ENCODE measurements around the gene TCHP.
"Not testable (repeated sequence)": the region's sequence is repeated elsewhere in the genome, so short reads cannot be mapped to it uniquely, and the experiment has no call there.

The TCHP gene
- long read RNA-seq, donor 1, partial matches to known transcripts, result 7 of 10 reads
- long read RNA-seq, donor 1, other reads (novel, unspliced or antisense), result 0 of 10 reads
- long read RNA-seq, donor 2, partial matches to known transcripts, result 0 of 1 reads
- long read RNA-seq, donor 2, other reads (novel, unspliced or antisense), result 0 of 1 reads
- long read RNA-seq, donor 3, result 0 reads
- long read RNA-seq, donor 4, partial matches to known transcripts, result 0 of 2 reads
- long read RNA-seq, donor 4, other reads (novel, unspliced or antisense), result 0 of 2 reads
- long read RNA-seq, donor 5, partial matches to known transcripts, result 6 of 12 reads
- long read RNA-seq, donor 5, other reads (novel, unspliced or antisense), result 0 of 12 reads
- long read RNA-seq, donor 6, partial matches to known transcripts, result 6 of 7 reads
- long read RNA-seq, donor 6, other reads (novel, unspliced or antisense), result 0 of 7 reads
- long read RNA-seq, donor 7, partial matches to known transcripts, result 5 of 12 reads
- long read RNA-seq, donor 7, other reads (novel, unspliced or antisense), result 0 of 12 reads
- long read RNA-seq, donor 8, partial matches to known transcripts, result 0 of 1 reads
- long read RNA-seq, donor 8, other reads (novel, unspliced or antisense), result 0 of 1 reads

GRCh38 chr12:109899783-109900751 lies at the start of gene TCHP:
TSS of gene TCHP (plus strand) at chr12:109900274. CDS start at chr12:109903027, 2,753 bp downstream.
- peak; percentile 88 for DNase-seq

GRCh38 chr12:109850518-109850917 lies 49.6 kb upstream of the TCHP start:
- not testable (repeated sequence) for DNase-seq

- DNase-seq, result no peak
These were observed 44.7 kb upstream of the TCHP start for GRCh38 chr12:109855377-109855776.

GRCh38 chr12:109857715-109858114 lies 42.4 kb upstream of the TCHP start:
- DNase-seq, result no peak

GRCh38 chr12:109858764-109859163 lies 41.3 kb upstream of the TCHP start:
- DNase-seq, result no peak

- no peak for DNase-seq
These were observed 39.1 kb upstream of the TCHP start for GRCh38 chr12:109860977-109861376.

- DNase-seq, result no peak
These were observed 38.3 kb upstream of the TCHP start for GRCh38 chr12:109861689-109862314.

GRCh38 chr12:109862491-109862890 lies 37.6 kb upstream of the TCHP start:
- not testable (repeated sequence) for DNase-seq

- DNase-seq, result no peak
These were observed 36.0 kb upstream of the TCHP start for GRCh38 chr12:109863847-109864712.

- DNase-seq, result no peak
These were observed 35.2 kb upstream of the TCHP start for GRCh38 chr12:109864916-109865315.

GRCh38 chr12:109868182-109869051 lies 31.7 kb upstream of the TCHP start:
- no peak for DNase-seq

GRCh38 chr12:109870648-109871047 lies 29.4 kb upstream of the TCHP start:
- DNase-seq, result no peak

GRCh38 chr12:109871668-109872314 lies 28.3 kb upstream of the TCHP start:
- no peak for DNase-seq

- no peak for DNase-seq
These were observed 26.4 kb upstream of the TCHP start for GRCh38 chr12:109873653-109874052.

GRCh38 chr12:109875572-109876131 lies 24.4 kb upstream of the TCHP start:
- no peak for DNase-seq

- DNase-seq, result no peak
These were observed 23.7 kb upstream of the TCHP start for GRCh38 chr12:109876406-109876805.

- no peak for DNase-seq
These were observed 22.4 kb upstream of the TCHP start for GRCh38 chr12:109877504-109878246.

- no peak for DNase-seq
These were observed 21.8 kb upstream of the TCHP start for GRCh38 chr12:109878247-109878625.

GRCh38 chr12:109878749-109879148 lies 21.3 kb upstream of the TCHP start:
- no peak for DNase-seq

Data from right kidney (tissue), 9 donors.